GM12874 (cell line): ENCODE data around the gene OPRM1.

Source experiments
- TF ChIP-seq, protein P1 (sequence below): IDR thresholded peaks from 2 replicates; pipeline ENCODE4 v1.5.1; 2011; ENCODE audit warnings: low read depth, mild to moderate bottlenecking, control low read depth, low read length, moderate library complexity; ENCODE audit not compliant: insufficient read depth

Gene OPRM1

DNA sequence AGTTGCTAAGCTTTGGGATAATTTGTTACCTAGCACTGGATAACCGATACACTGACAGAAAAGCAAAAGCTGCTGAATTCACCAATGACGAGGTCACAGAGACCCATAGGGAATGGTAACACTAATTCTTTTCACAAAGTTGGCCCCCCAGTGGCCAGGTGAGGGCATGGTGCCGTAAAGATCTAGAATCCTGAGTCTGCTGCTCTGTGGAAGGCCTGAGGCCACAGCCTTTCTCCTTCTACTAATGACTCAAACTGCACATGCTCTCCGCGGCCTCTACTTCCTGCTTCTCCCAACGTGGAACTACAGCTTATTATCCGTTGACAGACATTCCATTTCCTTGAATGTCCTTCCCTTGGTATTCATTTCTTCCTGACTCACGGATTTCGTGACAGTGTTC lies 127.1 kb downstream of the OPRM1 start:
- TF ChIP-seq, protein P1, sequence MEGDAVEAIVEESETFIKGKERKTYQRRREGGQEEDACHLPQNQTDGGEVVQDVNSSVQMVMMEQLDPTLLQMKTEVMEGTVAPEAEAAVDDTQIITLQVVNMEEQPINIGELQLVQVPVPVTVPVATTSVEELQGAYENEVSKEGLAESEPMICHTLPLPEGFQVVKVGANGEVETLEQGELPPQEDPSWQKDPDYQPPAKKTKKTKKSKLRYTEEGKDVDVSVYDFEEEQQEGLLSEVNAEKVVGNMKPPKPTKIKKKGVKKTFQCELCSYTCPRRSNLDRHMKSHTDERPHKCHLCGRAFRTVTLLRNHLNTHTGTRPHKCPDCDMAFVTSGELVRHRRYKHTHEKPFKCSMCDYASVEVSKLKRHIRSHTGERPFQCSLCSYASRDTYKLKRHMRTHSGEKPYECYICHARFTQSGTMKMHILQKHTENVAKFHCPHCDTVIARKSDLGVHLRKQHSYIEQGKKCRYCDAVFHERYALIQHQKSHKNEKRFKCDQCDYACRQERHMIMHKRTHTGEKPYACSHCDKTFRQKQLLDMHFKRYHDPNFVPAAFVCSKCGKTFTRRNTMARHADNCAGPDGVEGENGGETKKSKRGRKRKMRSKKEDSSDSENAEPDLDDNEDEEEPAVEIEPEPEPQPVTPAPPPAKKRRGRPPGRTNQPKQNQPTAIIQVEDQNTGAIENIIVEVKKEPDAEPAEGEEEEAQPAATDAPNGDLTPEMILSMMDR, result peak; percentile 30; the same call in 1 of the 2 replicates

DNA sequence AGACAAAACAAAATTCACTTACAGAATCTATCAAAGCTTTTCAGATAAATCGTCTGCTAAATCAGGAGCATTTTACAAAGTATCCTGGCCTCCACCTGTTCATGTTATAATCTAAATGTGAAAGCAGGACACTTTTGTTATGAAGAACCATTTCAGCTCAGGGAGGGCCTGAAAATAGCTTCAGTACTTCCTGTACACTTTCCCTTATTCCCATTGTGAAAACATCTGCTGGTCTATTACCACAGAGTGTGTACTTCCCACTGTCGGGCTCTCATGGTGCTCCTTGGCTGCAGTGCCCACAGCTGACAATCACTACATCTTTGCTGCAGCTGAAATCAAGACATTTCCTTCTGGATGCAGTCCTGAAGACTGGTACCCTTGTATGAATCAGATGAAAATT lies 128.1 kb downstream of the OPRM1 start:
- TF ChIP-seq, protein P1, result no peak

DNA sequence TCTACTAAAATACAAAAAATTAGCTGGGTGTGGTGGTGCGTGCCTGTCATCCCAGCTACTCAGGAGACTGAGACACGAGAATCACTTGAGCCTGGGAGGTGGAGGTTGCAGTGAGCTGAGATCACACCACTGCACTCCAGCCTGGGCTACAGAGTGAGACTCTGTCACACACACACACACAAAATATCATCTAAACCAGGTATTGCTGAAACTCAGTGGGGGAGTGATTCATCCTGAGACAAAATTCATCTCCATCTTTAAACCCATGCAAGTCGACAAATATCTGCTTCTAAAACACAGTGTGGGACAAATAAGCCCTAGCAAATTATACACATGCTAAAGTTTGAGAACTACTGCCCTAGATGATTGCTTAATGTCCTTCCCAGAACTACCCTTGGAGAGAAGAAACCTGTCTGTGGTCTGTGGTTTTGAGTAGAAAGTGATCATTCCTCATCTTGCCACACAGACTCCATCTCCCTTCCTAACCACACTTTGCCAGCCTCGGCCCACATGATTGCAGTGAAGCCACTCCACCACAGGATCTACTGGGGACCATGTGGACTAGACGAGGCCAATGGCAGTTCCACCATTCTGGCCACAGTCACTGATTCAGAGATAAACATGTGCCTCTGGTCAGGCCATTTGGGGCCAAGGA lies 130.3 kb downstream of the OPRM1 start:
- TF ChIP-seq, protein P1, result no peak

DNA sequence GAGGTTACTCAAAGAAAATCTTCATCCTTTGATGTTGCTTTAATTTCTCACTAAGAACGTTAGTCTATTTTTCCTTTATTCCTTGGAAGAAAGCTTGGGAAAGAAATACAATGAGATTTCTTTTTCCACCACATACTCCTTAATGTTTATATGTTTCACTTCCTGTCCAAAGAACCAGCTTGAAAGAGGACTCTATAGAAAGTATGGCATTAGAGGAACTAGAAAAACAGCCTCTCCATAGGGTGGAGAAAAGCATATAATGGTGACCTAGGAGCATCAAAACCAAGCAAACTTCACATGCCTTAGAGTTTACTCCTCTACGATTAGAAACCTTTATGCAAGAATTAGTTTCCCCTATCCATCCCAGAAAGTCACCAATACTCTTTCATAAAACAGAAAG lies 131.1 kb downstream of the OPRM1 start:
- TF ChIP-seq, protein P1, result no peak

DNA sequence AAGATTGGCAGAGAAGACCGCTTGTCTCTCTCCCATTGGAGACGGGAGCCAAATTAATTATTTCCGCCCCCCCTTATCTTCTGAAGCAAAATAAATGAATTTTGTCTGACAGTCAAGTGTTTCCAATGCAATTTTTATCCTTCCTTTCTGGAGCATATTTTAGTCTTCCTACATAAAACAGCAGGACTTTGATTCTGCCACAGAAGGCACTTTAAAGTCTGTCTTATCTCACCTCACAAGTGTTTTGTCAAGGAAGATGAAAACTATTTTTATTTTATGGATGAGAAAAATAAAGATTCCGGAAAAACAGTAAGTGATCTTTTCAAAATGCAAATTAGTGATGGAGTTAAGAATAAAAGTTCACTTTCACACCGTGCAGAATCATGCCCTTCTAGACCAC lies 140.4 kb downstream of the OPRM1 start:
- TF ChIP-seq, protein P1, result no peak

DNA sequence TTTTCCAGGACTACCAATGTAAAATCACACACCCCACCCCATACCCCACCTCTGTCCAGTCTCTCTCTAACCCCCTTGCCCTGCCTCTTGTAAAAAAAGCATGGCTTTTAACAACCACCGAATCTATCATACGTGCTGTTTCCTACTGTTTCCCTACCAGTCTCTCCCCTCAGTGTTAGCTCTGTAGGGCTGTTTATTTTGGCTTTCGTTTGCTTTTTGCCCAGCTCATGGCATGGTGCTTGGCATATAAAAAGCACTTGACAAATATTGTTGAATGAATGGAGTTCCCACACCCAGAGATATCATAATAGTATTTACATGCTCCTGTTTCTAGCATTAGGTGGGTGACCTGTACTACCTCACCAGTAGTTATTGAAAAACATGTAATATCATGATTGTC lies 148.2 kb downstream of the OPRM1 start:
- TF ChIP-seq, protein P1, result no peak

DNA sequence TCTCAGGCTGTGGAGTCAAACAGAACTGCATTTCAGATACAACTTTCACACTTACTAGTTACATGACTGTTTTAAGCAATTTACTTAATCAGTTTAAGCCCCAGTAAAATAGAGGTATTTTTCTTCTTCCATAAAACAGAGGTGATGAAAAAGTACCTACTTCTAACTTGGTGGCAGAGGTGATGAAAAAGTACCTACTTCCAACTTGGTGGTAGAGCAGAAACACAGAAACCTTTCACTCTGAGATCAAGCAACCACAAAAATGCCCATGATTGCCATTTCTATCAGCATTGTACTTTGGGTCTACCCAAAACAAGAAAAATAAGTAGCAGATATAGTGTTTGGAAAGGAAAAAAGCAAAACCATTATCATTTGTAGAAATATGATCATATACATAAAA lies 148.7 kb downstream of the OPRM1 start:
- TF ChIP-seq, protein P1, result no peak
